Endothelial cell (in vitro differentiated cells): ENCODE data around the gene TADA3. TPM values are rescaled to one million over a fixed set of nuclear protein-coding genes. Genes with fewer than 3 reads are reported as not detected.

Experiments
- DNase-seq: peaks from one replicate; pipeline ENCODE4 v3.0.0; 2021; ENCODE audit warnings: low spot score
- H3K27ac Mint-ChIP-seq: one replicate; pipeline ENCODE4 v1.8.0; 2021; ENCODE audit warnings: mixed read lengths, inconsistent platforms; ENCODE audit not compliant: unreplicated experiment
- H3K27me3 Mint-ChIP-seq: one replicate; pipeline ENCODE4 v1.8.0; 2021; ENCODE audit warnings: mild to moderate bottlenecking, moderate library complexity, mixed read lengths, inconsistent platforms; ENCODE audit not compliant: unreplicated experiment
- H3K36me3 Mint-ChIP-seq: one replicate; pipeline ENCODE4 v1.8.0; 2021; ENCODE audit warnings: mild to moderate bottlenecking, low read depth, mixed read lengths, inconsistent platforms; ENCODE audit not compliant: unreplicated experiment
- H3K4me1 Mint-ChIP-seq: one replicate; pipeline ENCODE4 v1.8.0; 2021; ENCODE audit warnings: mild to moderate bottlenecking, mixed read lengths, inconsistent platforms; ENCODE audit not compliant: unreplicated experiment
- H3K4me3 Mint-ChIP-seq: one replicate; pipeline ENCODE4 v1.8.0; 2021; ENCODE audit warnings: mild to moderate bottlenecking, mixed read lengths, inconsistent platforms; ENCODE audit not compliant: unreplicated experiment
- H3K9me3 Mint-ChIP-seq: one replicate; pipeline ENCODE4 v1.8.0; 2021; ENCODE audit warnings: mixed read lengths, inconsistent platforms; ENCODE audit not compliant: unreplicated experiment
- CTCF ChIP-seq: fragments of 200-600 bp; sonication (generic); IDR thresholded peaks from one replicate; pipeline ENCODE4 v1.5.0; 2021; ENCODE audit warnings: antibody characterized with exemption; ENCODE audit not compliant: unreplicated experiment
- total RNA-seq: library from RNA; stranded (reverse); fragmentation: NEBNext Ultra II Directional; extraction: Animal tissue kit (Norgen Biotek cat#: 25700); gene quantifications from one replicate; pipeline ENCODE4 v1.2.1, GENCODE V29; 2021; ENCODE audit not compliant: unreplicated experiment

The TADA3 gene
- total RNA-seq, 1 donor from 2014 or later = 35.4 TPM

GRCh38 chr3:9784965-9785364 lies 7.3 kb downstream of the TADA3 start:
- Mint-ChIP-seq H3K9me3 (no peaks in the 10 kb centered on the region), H3K27ac (no peak overlapping the region), H3K4me1 (peaks cover 7% of the 10 kb centered on the region), H3K4me3 (no peak overlapping the region), H3K36me3 (peaks cover 18% of the 10 kb centered on the region), H3K27me3 (no peaks in the 10 kb centered on the region)
- TF ChIP-seq CTCF = no peak
- DNase-seq = no peak

DNA sequence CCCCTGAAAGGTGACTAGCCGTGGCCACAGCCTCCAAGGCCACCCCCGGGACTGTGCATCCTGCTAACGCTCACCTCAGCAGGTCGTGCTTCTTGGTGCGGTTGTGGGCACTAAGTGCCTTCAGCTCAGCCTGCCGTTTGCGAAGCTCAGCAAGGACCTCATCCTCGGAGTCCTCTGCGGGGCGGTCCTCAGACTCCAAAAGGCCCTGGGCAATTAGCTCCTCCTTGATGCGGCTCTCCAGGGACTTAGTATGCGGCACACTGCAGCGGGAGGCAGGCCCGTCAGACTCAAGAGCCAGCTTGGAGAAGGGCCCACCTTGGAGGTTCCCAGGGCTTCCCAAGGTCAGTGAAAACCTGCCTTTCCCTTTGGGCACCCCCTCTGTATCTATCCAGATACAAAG lies 8.3 kb downstream of the TADA3 start:
- Mint-ChIP-seq H3K4me1 (peaks cover 7% of the 10 kb centered on the region), H3K27ac (no peak overlapping the region)
- no peak for DNase-seq

DNA sequence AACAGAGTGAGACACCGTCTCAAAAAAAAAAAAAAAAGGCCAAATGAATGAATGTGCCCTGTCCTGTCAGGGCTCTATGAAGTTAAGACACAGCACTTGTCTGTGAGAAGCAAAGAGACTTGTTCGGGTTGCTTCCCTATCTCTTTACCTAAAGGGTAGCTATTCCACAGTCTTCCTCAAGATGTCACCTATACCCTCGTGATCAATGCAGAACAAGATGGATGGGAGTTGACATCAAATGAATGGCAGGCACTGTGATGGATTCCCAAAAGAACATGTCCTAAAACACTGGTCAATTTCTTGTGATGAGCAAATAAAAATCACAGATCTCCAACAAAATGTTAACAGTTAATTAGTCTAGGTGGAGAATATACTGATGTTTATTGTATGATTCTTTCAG lies 9.5 kb downstream of the TADA3 start:
- Mint-ChIP-seq H3K27me3 (no peaks in the 10 kb centered on the region), H3K4me3 (no peak overlapping the region), H3K27ac (no peak overlapping the region), H3K36me3 (peaks cover 11% of the 10 kb centered on the region), H3K9me3 (no peaks in the 10 kb centered on the region), H3K4me1 (peaks cover 7% of the 10 kb centered on the region)
- TF ChIP-seq CTCF = no peak
- DNase-seq = no peak

More for the DNA sequence above, 8.3 kb downstream of the TADA3 start:
- Mint-ChIP-seq H3K4me3 (no peak overlapping the region), H3K9me3 (no peaks in the 10 kb centered on the region), H3K36me3 (peaks cover 14% of the 10 kb centered on the region), H3K27me3 (no peaks in the 10 kb centered on the region)
- TF ChIP-seq CTCF = no peak

GRCh38 chr3:9781978-9782603 lies 10.2 kb downstream of the TADA3 start:
- H3K27me3 Mint-ChIP-seq = no peaks in the 10 kb centered on the region
- DNase-seq = no peak
- no peak overlapping the region for H3K27ac Mint-ChIP-seq
- no peak overlapping the region for H3K4me3 Mint-ChIP-seq
- no peak for TF ChIP-seq CTCF
- peaks cover 4% of the 10 kb centered on the region for H3K36me3 Mint-ChIP-seq
- H3K4me1 Mint-ChIP-seq = peaks cover 7% of the 10 kb centered on the region
- H3K9me3 Mint-ChIP-seq = no peaks in the 10 kb centered on the region

DNA sequence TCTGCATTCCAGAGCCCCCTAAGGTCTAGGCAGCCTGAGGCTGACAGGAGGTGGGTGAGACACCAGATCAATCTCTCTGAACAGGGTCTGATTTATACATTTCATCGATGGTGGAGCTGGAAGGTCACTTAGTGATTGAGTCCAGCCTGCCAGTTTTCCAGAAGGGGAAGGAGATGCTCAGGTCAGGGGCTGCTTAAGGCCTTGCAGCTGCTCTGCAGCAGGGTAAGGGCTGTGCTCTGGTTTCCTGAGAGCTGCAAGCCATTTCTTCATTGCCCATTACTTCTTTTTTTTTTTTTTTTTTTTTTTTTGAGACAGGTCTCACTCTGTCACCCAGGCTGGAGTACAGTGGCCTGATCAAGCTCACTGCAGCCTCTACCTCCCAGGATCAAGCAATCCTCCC lies 10.7 kb downstream of the TADA3 start:
- peaks cover 4% of the 10 kb centered on the region for H3K36me3 Mint-ChIP-seq
- no peak overlapping the region for H3K27ac Mint-ChIP-seq
- TF ChIP-seq CTCF = no peak
- no peaks in the 10 kb centered on the region for H3K9me3 Mint-ChIP-seq
- H3K4me3 Mint-ChIP-seq = no peak overlapping the region
- H3K27me3 Mint-ChIP-seq = no peaks in the 10 kb centered on the region
- H3K4me1 Mint-ChIP-seq = peaks cover 7% of the 10 kb centered on the region
- no peak for DNase-seq
